Epithelial cell of prostate (primary cell): ENCODE data around the gene LPAR5.

Experiments used
- DNase-seq: peaks from one replicate; pipeline ENCODE4 v3.0.0-alpha.2; 2011; ENCODE audit warnings: low read depth, low spot score
- H3K27ac ChIP-seq: fragments of 450-650 bp; 2 replicates; pipeline ENCODE4 v1.5.1; 2017; ENCODE audit warnings: mild to moderate bottlenecking

LPAR5 gene

GRCh38 chr12:6635856-6636531 is at the start of gene LPAR5:
TSS of gene LPAR5 (minus strand) at chr12:6635959. CDS start at chr12:6621248, 14,711 bp downstream.
- DNase-seq, result peak; percentile 43
- peak within 1 kb of the TSS; percentile 77 for H3K27ac ChIP-seq

- DNase-seq, result no peak
- H3K27ac ChIP-seq, result no peak overlapping the region
These were observed 48.9 kb upstream of the LPAR5 start for GRCh38 chr12:6684609-6685008.

GRCh38 chr12:6676962-6677361 is 41.2 kb upstream of the LPAR5 start:
- no peak for DNase-seq
- no peak overlapping the region for H3K27ac ChIP-seq

GRCh38 chr12:6672143-6672542 is 36.4 kb upstream of the LPAR5 start:
- H3K27ac ChIP-seq, result no peak overlapping the region

GRCh38 chr12:6667559-6668210 is 31.9 kb upstream of the LPAR5 start:
- no peak for DNase-seq
- no peak overlapping the region for H3K27ac ChIP-seq

More at GRCh38 chr12:6672143-6672542, 36.4 kb upstream of the LPAR5 start:
- no peak for DNase-seq

- H3K27ac ChIP-seq, result no peak overlapping the region
- no peak for DNase-seq
These were observed 30.5 kb upstream of the LPAR5 start for GRCh38 chr12:6666211-6666610.

- no peak overlapping the region for H3K27ac ChIP-seq
- no peak for DNase-seq
These were observed 29.1 kb upstream of the LPAR5 start for GRCh38 chr12:6664902-6665301.

GRCh38 chr12:6662906-6663742 is 27.4 kb upstream of the LPAR5 start, which contains the start of gene ING4:
TSS of gene ING4 (minus strand) at chr12:6663119. CDS start at chr12:6663101, 18 bp downstream.
- H3K27ac ChIP-seq, result peak within 1 kb of the TSS; percentile 45

GRCh38 chr12:6662602-6662905 is 26.8 kb upstream of the LPAR5 start:
- DNase-seq, result no peak
- H3K27ac ChIP-seq, result peak overlapping the region; percentile 45

More at GRCh38 chr12:6662906-6663742, 27.4 kb upstream of the LPAR5 start, which contains the start of gene ING4:
- peak; percentile 98 for DNase-seq

- no peak overlapping the region for H3K27ac ChIP-seq
- no peak for DNase-seq
These were observed 18.2 kb upstream of the LPAR5 start for GRCh38 chr12:6653987-6654386.

GRCh38 chr12:6653342-6653741 is 17.6 kb upstream of the LPAR5 start:
- DNase-seq, result no peak
- no peak overlapping the region for H3K27ac ChIP-seq

- H3K27ac ChIP-seq, result no peak overlapping the region
- no peak for DNase-seq
These were observed 16.6 kb upstream of the LPAR5 start for GRCh38 chr12:6652391-6652790.

- DNase-seq, result no peak
- H3K27ac ChIP-seq, result no peak overlapping the region
These were observed 15.1 kb upstream of the LPAR5 start for GRCh38 chr12:6650832-6651231.

- DNase-seq, result no peak
- H3K27ac ChIP-seq, result no peak within 1 kb of the TSS
These were observed 11.4 kb upstream of the LPAR5 start, which contains the start of gene ACRBP for GRCh38 chr12:6647083-6647604. TSS of gene ACRBP (minus strand) at chr12:6647432. CDS start at chr12:6647366, 66 bp downstream.

- H3K27ac ChIP-seq, result no peak overlapping the region
- no peak for DNase-seq
These were observed 10.7 kb upstream of the LPAR5 start for GRCh38 chr12:6646276-6647082.

- no peak overlapping the region for H3K27ac ChIP-seq
- no peak for DNase-seq
These were observed 9.1 kb upstream of the LPAR5 start for GRCh38 chr12:6644903-6645302.

GRCh38 chr12:6644257-6644596 is 8.5 kb upstream of the LPAR5 start:
- H3K27ac ChIP-seq, result no peak overlapping the region
- DNase-seq, result no peak

GRCh38 chr12:6643569-6644256 is 8.0 kb upstream of the LPAR5 start:
- no peak overlapping the region for H3K27ac ChIP-seq
- DNase-seq, result no peak

GRCh38 chr12:6641131-6641530 is 5.4 kb upstream of the LPAR5 start:
- no peak for DNase-seq

More at GRCh38 chr12:6641131-6641530, 5.4 kb upstream of the LPAR5 start:
- no peak overlapping the region for H3K27ac ChIP-seq
